Measurements from ENCODE around the gene HLA-DOB. TPM values are rescaled to one million over a fixed set of nuclear protein-coding genes. Genes with fewer than 3 reads are reported as not detected.
"Not testable (repeated sequence)": the region's sequence is repeated elsewhere in the genome, so short reads cannot be mapped to it uniquely, and the experiment has no call there.

The HLA-DOB gene
- total RNA-seq, 3 donors from 2014 or later: 1.5 to 2.0 TPM; not detected in 1

GRCh38 chr6:32790306-32790705 is 26.5 kb downstream of the HLA-DOB start:
- Histone ChIP-seq H3K4me1 (no peaks in the 10 kb centered on the region), H3K27me3 (peaks cover 0 to 7% of the 10 kb centered on the region in 2 donors), H3K9me3 (no peaks in the 10 kb centered on the region), H3K27ac (no peak overlapping the region), H3K36me3 (no peaks in the 10 kb centered on the region), H3K4me3 (no peak overlapping the region)
- intact Hi-C loops (cut with DNase I; ENCODE audit: low total_unique reads): loop anchor here (10.0 kb wide), 1 partner anchor 86 kb away; no protein-coding TSS in a partner anchor
- no peak for DNase-seq (ENCODE audit: low spot score in 2 of 2)
- TF ChIP-seq CTCF (IDR thresholded peaks at IDR 0.05): no peak
- TF ChIP-seq POLR2AphosphoS5 (IDR thresholded peaks at IDR 0.05): no peak
- TF ChIP-seq POLR2A (IDR thresholded peaks at IDR 0.05): no peak

- H3K36me3 ChIP-seq: no peaks in the 10 kb centered on the region
- H3K27ac ChIP-seq: no peak overlapping the region
- H3K4me3 ChIP-seq: no peak overlapping the region
- H3K27me3 ChIP-seq: no peaks in the 10 kb centered on the region
- no peak for DNase-seq (ENCODE audit: low spot score in 2 of 2)
- no peaks in the 10 kb centered on the region for H3K4me1 ChIP-seq
- H3K9me3 ChIP-seq: no peaks in the 10 kb centered on the region
- intact Hi-C loops (cut with DNase I; ENCODE audit: low total_unique reads): no loop called here
- TF ChIP-seq POLR2AphosphoS5 (IDR thresholded peaks at IDR 0.05) (no peak), POLR2A (IDR thresholded peaks at IDR 0.05) (no peak), CTCF (IDR thresholded peaks at IDR 0.05) (peak in 2 of 3 donors; percentile 47 to 61)
These were observed 30.8 kb downstream of the HLA-DOB start for GRCh38 chr6:32785781-32786533.

- H3K9me3 ChIP-seq; DNase-seq (ENCODE audit: low spot score in 2 of 2); intact Hi-C loops (cut with DNase I; ENCODE audit: low total_unique reads); H3K27me3 ChIP-seq; H3K4me3 ChIP-seq; H3K4me1 ChIP-seq; H3K36me3 ChIP-seq; H3K27ac ChIP-seq: not testable (repeated sequence)
These were observed 33.9 kb downstream of the HLA-DOB start for GRCh38 chr6:32782923-32783322.

GRCh38 chr6:32779036-32779435 is 37.8 kb downstream of the HLA-DOB start:
- TF ChIP-seq POLR2AphosphoS5 (IDR thresholded peaks at IDR 0.05) (no peak), POLR2A (IDR thresholded peaks at IDR 0.05) (no peak), CTCF (IDR thresholded peaks at IDR 0.05) (no peak)
- intact Hi-C loops (cut with DNase I; ENCODE audit: low total_unique reads): no loop called here

GRCh38 chr6:32775071-32775470 is 41.7 kb downstream of the HLA-DOB start:
- H3K9me3 ChIP-seq: no peaks in the 10 kb centered on the region
- no peak for DNase-seq (ENCODE audit: low spot score in 2 of 2)
- no peak overlapping the region for H3K27ac ChIP-seq
- no peaks in the 10 kb centered on the region for H3K4me1 ChIP-seq
- no peak for TF ChIP-seq POLR2AphosphoS5 (IDR thresholded peaks at IDR 0.05)
- TF ChIP-seq POLR2A (IDR thresholded peaks at IDR 0.05): no peak
- TF ChIP-seq CTCF (IDR thresholded peaks at IDR 0.05): no peak
- intact Hi-C loops (cut with DNase I; ENCODE audit: low total_unique reads): no loop called here
- no peak overlapping the region for H3K4me3 ChIP-seq
- no peaks in the 10 kb centered on the region for H3K36me3 ChIP-seq
- no peaks in the 10 kb centered on the region for H3K27me3 ChIP-seq

More at GRCh38 chr6:32779036-32779435, 37.8 kb downstream of the HLA-DOB start:
- Histone ChIP-seq H3K27me3 (no peaks in the 10 kb centered on the region), H3K9me3 (no peaks in the 10 kb centered on the region), H3K4me1 (no peaks in the 10 kb centered on the region), H3K27ac (no peak overlapping the region), H3K36me3 (no peaks in the 10 kb centered on the region), H3K4me3 (no peak overlapping the region)
- no peak for DNase-seq (ENCODE audit: low spot score in 2 of 2)
